GM19023 (cell line): ENCODE measurements around the gene C9orf85.
"Not testable (repeated sequence)": the region's sequence is repeated elsewhere in the genome, so short reads cannot be mapped to it uniquely, and the experiment has no call there.

ENCODE experiments used
- ATAC-seq: cut with Tn5 transposase; IDR thresholded peaks from one replicate; pipeline ENCODE4 v1.9.1; 2021; ENCODE audit warnings: mild to moderate bottlenecking, moderate library complexity; ENCODE audit not compliant: unreplicated experiment

The C9orf85 gene

GRCh38 chr9:71937898-71938297 is 26.5 kb downstream of the C9orf85 start:
- no peak for ATAC-seq

GRCh38 chr9:71941060-71941568 is 29.7 kb downstream of the C9orf85 start:
- ATAC-seq, result no peak

GRCh38 chr9:71941998-71942567 is 30.6 kb downstream of the C9orf85 start:
- ATAC-seq, result no peak

- ATAC-seq, result no peak
Measured at GRCh38 chr9:71944754-71945375, 33.4 kb downstream of the C9orf85 start.

- not testable (repeated sequence) for ATAC-seq
Measured at GRCh38 chr9:71954652-71955051, 43.2 kb downstream of the C9orf85 start.

DNA sequence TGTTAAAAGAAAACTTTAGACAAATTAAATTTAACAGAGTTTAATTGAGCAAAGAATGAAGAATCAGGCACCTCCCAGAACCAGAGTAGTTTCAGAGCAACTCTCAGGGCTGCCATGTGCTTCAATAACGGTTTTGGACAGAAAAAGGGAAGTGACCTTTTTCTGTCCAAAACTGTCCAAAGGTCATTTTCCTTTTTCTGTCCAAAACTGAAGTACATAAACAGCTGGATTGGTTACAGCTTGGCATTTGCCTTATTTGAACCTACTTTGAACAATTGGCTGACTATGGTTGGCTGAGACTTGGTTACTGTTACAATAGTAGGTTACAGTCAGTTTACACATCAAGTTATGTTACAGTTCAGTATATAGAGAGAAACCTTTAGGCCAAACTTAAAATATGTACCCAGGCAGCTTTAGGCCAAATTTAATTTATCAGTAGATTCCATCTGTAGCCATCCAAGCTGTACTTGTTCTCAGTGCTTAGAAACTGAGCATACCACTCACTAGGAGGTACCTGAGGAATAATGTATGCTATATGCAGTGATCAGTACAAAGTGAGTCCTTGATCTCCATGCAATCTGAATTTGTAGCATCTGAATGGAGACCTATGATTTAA is 44.0 kb downstream of the C9orf85 start:
- ATAC-seq, result peak; percentile 62

DNA sequence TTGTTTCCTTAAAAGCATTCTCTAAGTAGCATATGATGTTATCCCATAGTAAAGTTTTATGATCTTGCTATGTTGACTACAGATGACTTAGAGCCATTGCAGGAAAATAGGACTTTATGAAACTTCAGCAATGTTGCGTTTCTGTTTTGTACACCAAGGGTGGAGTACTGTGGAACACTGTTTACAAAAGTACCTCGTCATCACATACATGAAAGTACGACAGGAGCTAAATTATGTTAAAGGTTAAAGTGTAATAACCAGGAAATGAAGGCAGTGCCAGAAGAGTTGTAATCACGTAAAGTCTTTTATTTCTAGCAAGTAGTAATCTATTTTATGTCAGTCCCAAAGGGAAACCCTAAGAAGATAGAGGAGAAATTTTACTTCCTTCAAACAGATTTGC is 50.9 kb downstream of the C9orf85 start:
- no peak for ATAC-seq

- not testable (repeated sequence) for ATAC-seq
Measured at GRCh38 chr9:71963471-71963996, 52.1 kb downstream of the C9orf85 start.

- ATAC-seq, result no peak
Measured at GRCh38 chr9:71965403-71965802, 54.0 kb downstream of the C9orf85 start.

DNA sequence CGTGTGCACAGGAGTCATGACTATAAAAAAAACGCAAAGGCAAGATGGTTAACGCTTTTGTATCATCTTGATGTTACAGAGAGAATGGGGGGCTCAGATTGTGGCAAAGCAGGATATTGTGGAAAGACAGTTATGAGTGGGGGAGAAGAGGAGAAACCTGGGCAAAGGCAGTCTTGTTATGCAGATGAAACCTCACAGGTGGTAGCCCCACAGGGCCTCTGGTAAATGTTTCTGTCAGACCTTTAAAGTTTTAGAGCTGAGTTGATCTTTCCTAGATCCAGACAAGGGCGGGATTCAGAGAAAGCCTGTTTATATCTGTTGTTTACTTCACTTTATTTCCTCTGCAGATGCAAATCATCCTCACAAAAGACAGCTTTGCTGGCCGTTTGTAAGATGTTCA is 55.2 kb downstream of the C9orf85 start:
- ATAC-seq, result no peak

DNA sequence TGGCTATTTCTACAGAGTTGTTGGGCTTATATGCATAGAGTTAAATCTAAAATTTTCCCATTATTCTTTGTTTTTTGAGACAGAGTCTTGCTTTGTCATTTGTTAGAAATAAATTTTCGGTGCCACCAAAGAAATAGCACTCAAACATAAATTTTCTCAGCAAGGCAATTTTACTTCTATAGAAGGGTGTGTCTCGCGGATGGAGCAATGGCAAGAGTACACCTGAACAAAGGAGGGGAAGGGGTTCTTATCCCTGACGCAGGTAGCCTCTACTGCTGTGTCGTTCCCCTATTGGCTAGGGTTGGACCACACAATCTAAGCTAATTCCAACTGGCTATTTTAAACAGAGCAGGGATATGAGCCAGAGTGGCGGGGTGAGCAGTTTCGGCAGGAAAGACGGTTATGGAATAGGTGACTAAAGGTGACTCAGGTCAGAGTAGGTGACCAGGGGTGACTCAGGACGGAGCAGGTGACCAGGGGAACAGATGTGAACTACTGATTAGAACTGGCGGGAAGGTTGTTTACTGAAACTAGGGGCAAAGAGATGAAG is 57.2 kb downstream of the C9orf85 start:
- ATAC-seq, result no peak

GRCh38 chr9:71975833-71976232 is 64.4 kb downstream of the C9orf85 start:
- ATAC-seq, result no peak

DNA sequence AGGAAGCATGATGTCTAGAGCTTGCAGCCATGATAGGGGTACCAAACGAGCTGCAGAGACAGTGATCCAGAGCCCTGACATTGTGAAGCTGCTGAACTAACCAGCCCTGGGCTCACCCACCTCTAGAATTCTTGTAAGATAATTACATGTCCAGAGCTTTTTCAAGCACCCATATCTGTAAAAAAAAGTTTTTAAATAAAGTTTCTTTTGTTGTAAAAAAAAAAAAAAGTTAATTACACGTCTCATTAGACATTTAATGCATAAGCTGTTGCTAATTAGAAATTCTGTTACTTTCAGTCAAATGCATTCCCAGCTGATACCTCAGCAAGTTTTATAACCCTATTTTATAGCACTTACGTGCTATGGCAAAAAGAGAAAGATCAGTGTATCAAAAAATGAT is 65.6 kb downstream of the C9orf85 start:
- ATAC-seq, result no peak

- ATAC-seq, result no peak
Measured at GRCh38 chr9:71980266-71981190, 69.1 kb downstream of the C9orf85 start.

DNA sequence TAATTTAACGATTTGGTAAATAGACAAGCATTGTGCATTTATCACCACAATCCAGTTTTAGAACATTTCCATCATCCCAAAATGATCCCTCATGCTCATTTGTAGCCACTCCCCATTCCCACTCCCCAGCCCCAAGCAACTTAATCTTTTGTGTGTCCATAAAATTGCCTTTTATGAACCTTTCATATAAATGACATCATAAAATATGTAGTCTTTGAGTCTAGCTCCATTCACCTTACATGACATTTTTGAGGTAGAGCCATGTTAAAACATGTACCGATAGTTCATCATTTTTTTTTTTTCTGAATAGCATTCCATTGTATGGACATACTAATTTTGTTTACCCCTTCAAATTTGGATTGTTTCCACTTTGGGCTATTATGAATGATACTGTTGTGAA is 70.5 kb downstream of the C9orf85 start:
- no peak for ATAC-seq

GRCh38 chr9:71984403-71984802 is 73.0 kb downstream of the C9orf85 start:
- ATAC-seq, result no peak

- ATAC-seq, result no peak
Measured at GRCh38 chr9:71984831-71985281, 73.4 kb downstream of the C9orf85 start.

DNA sequence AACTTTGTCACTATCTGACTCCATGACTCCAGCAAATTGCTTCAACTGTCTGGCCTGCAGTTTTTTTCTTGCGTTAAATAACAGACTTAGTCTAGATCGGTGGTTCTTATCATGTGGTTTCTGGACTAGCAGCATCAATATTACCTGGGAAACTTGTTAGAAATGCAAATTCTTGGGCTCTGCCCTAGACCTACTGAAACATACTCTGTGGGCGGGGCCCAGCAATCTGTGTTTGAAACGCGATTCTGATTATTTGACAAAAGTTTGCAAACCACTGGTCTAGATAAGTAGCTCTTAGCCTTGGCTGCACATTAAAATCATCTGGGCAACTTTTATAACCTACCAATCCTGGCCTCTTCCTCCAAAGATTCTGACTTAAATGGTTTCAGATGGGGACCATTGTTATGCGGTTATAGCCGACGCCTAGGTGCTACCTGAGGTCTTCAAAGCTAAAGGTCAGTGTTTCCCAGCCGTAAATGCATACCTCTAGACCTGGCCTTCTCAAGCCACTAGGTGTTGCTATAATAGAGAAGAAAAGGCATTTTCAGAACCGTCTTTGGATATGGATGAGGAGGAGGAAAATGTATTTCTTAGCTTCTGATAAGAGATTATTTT is 74.0 kb downstream of the C9orf85 start:
- no peak for ATAC-seq

DNA sequence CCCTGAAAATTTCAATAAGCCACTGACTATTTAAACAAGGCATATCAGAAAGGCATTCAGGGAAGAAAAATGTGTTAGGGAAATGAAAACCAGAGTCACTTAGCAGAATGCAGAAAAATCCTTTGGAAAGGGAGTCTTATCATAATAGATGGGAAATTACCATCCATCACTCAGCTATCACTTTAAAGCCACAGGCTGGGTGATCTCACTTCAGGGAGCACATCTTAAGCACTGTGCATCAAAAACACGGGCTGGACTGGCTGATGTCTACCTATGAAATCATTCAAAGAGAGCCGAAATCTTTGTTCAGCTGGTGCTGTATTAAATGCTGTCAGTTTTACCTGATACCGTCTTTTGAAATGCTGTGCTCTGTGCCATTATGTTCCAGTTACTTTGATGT is 75.5 kb downstream of the C9orf85 start:
- ATAC-seq, result no peak
